Measurements from ENCODE around the gene NRXN3.
"Not testable (repeated sequence)": the region's sequence is repeated elsewhere in the genome, so short reads cannot be mapped to it uniquely, and the experiment has no call there.

The NRXN3 gene

DNA sequence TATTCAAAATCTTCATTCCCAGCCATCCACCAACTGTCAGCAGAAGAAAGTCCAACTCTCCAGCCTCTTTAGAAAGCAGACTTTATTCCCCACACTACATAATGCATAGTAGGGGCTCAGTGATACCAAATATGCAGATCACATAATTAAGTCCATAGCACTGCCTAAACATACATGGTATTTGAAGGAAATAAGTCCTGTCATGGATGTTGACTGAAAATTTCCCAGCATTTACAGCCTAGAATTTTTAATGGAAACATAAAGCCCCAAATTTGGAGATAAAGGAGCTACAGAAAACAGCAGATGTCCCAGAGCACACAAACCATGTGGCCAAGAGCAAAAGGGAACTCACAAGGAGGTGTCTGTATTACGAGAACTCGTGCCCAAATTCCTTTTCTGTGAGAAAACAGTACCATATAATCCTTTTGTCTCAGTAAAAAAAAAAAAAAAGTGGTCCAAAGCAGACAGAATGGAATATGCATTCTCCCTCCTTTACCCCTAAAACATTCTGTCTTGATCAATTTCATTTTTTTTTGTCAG, 920.5 kb downstream of the NRXN3 start:
- Histone ChIP-seq H3K9me3 (replicated peaks in 1 of 11) (no peaks in the 10 kb centered on the region), H3K27me3 (no peaks in the 10 kb centered on the region), H3K27ac (no peak overlapping the region), H3K4me2 (no peak overlapping the region), H3K36me3 (no peaks in the 10 kb centered on the region), H4K20me1 (no peaks in the 10 kb centered on the region), H3K4me1 (no peaks in the 10 kb centered on the region), H3K4me3 (no peak overlapping the region), H3K9ac (no peak overlapping the region)
- no peak for TF ChIP-seq Cebpa-rat (IDR thresholded peaks at IDR 0.05)

- H3K27ac ChIP-seq = no peak overlapping the region
- no peaks in the 10 kb centered on the region for H3K27me3 ChIP-seq
- no peak overlapping the region for H3K4me2 ChIP-seq
- H3K4me1 ChIP-seq = no peaks in the 10 kb centered on the region
- no peaks in the 10 kb centered on the region for H4K20me1 ChIP-seq
- no peak overlapping the region for H3K4me3 ChIP-seq
- H3K9ac ChIP-seq = no peak overlapping the region
- H3K36me3 ChIP-seq = no peaks in the 10 kb centered on the region
- H3K9me3 ChIP-seq (replicated peaks in 1 of 11) = no peaks in the 10 kb centered on the region
- TF ChIP-seq Cebpa-rat (IDR thresholded peaks at IDR 0.05) = no peak
Measured at GRCh38 chr14:79091381-79091963, 921.3 kb downstream of the NRXN3 start.

- Histone ChIP-seq H3K9me3 (replicated peaks in 1 of 11) (no peaks in the 10 kb centered on the region), H3K4me3 (no peak overlapping the region), H3K9ac (no peak overlapping the region), H3K36me3 (no peaks in the 10 kb centered on the region), H4K20me1 (no peaks in the 10 kb centered on the region), H3K4me1 (peaks cover 0 to 9% (median 0%) of the 10 kb centered on the region in 10 experiments; a peak in 4 of 20 replicates), H3K27ac (no peak overlapping the region), H3K27me3 (no peaks in the 10 kb centered on the region), H3K4me2 (no peak overlapping the region)
- TF ChIP-seq Cebpa-rat (IDR thresholded peaks at IDR 0.05) = no peak
Measured at GRCh38 chr14:79093531-79093930, 923.4 kb downstream of the NRXN3 start.

- H3K4me2 ChIP-seq = no peak overlapping the region
- no peaks in the 10 kb centered on the region for H4K20me1 ChIP-seq
- no peak for TF ChIP-seq Cebpa-rat (IDR thresholded peaks at IDR 0.05)
- H3K4me3 ChIP-seq = no peak overlapping the region
- H3K36me3 ChIP-seq = no peaks in the 10 kb centered on the region
- no peaks in the 10 kb centered on the region for H3K9me3 ChIP-seq (replicated peaks in 1 of 11)
- no peak overlapping the region for H3K27ac ChIP-seq
- no peak overlapping the region for H3K9ac ChIP-seq
- H3K27me3 ChIP-seq = no peaks in the 10 kb centered on the region
- H3K4me1 ChIP-seq = peaks cover 0 to 13% (median 0%) of the 10 kb centered on the region in 10 experiments; a peak in 4 of 20 replicates
Measured at GRCh38 chr14:79094951-79095350, 924.8 kb downstream of the NRXN3 start.

DNA sequence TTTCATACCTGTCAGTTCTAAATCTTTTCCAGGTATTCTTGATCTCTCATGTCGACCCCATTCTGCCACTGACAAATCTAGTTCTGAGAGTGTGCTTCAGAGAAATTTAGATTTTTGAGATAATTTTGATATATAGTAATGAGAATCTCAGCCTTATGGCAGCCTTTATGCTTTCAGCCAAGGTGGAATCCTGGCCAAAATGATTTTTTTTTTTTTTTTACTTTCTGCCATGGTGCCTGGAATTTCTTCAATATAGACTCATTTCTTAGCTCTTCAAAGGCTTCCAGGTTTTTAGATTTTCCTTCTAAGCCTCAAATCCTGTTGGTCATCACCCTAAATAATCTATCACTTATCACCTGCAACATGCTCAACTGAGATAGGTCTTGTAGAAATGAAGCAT, 926.6 kb downstream of the NRXN3 start:
- Histone ChIP-seq H3K27ac (no peak overlapping the region), H3K27me3 (no peaks in the 10 kb centered on the region), H3K9ac (no peak overlapping the region), H3K4me2 (no peak overlapping the region), H3K36me3 (no peaks in the 10 kb centered on the region), H3K4me3 (no peak overlapping the region), H3K4me1 (peaks cover 7 to 27% (median 10%) of the 10 kb centered on the region in 10 experiments), H4K20me1 (no peaks in the 10 kb centered on the region), H3K9me3 (replicated peaks in 1 of 11) (no peaks in the 10 kb centered on the region)
- no peak for TF ChIP-seq Cebpa-rat (IDR thresholded peaks at IDR 0.05)

DNA sequence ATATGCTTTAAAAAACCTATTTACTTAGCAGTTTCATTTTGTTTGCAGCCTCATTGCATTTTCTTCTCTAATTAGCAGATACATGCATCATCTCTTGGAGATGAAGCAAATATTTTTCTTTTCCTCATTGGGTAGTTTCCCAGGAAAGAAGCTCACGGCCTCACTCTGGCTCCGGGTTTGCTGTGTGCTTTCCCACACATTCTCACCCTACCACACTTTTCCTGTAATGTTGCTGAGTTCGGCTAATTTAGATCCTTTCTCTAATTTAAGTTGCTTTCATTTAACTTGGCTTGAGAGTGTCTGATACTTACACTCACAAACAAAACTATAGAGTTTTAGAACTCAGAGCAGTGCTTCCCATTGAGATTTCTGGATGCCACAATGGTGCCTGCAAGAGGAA, 928.2 kb downstream of the NRXN3 start:
- Histone ChIP-seq H3K9ac (no peak overlapping the region), H4K20me1 (no peaks in the 10 kb centered on the region), H3K36me3 (no peaks in the 10 kb centered on the region), H3K27me3 (no peaks in the 10 kb centered on the region), H3K9me3 (replicated peaks in 1 of 11) (no peaks in the 10 kb centered on the region), H3K27ac (no peak overlapping the region), H3K4me3 (no peak overlapping the region), H3K4me2 (peak overlapping the region in 2 of 11 experiments; percentile 30 to 47; a peak in 4 of 22 replicates), H3K4me1 (peaks cover 7 to 27% (median 10%) of the 10 kb centered on the region in 10 experiments)
- TF ChIP-seq Cebpa-rat (IDR thresholded peaks at IDR 0.05) = no peak

DNA sequence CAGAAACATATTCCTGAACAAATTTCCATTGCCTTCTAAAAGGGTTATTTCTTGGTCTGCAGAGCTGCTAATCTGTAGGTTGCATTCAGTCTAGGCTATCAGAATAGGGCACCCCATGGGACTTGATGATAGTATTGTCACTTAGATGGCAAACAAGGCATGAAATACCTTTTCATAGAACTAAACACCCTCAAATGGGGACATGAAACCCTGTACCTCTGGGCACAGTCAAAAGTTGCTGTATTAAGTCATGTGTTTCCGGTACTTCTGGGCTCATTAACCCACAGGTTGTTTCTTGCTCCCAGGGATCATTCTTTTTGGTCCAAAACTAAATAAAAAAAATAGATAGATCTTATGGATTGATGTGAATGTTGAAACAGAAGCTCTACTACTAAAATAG, 930.4 kb downstream of the NRXN3 start:
- no peak overlapping the region for H3K9ac ChIP-seq
- H3K9me3 ChIP-seq (replicated peaks in 1 of 11) = no peaks in the 10 kb centered on the region
- H4K20me1 ChIP-seq = no peaks in the 10 kb centered on the region

DNA sequence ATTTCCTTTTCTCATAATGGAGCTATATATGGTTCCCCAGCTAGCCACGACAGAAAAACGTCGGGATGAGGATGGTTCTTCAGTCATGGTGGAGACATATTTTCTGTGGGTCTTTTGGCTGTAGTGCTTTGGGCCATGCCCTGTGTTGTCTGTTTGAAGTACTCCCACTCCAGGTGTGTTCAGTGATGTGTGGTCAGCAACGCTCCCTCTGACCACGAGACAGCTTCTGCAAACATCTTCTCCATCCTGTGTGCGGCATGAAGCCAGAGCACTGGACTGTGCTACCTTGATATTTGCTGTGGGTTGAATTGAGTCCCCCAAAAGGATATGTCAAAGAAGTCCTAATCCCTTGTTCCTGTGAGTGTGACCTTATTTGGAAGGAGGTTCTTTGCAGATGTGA, 931.2 kb downstream of the NRXN3 start:
- Histone ChIP-seq H3K9me3 (replicated peaks in 1 of 11) (no peaks in the 10 kb centered on the region), H3K27ac (no peak overlapping the region), H4K20me1 (no peaks in the 10 kb centered on the region), H3K4me3 (no peak overlapping the region), H3K4me1 (peaks cover 7 to 27% (median 10%) of the 10 kb centered on the region in 10 experiments), H3K9ac (no peak overlapping the region), H3K27me3 (no peaks in the 10 kb centered on the region), H3K36me3 (no peaks in the 10 kb centered on the region), H3K4me2 (peak overlapping the region; percentile 28 to 71 (median 65); a peak in 20 of 22 replicates)
- no peak for TF ChIP-seq Cebpa-rat (IDR thresholded peaks at IDR 0.05)

More for the DNA sequence above, 930.4 kb downstream of the NRXN3 start:
- Histone ChIP-seq H3K4me2 (peak overlapping the region in 5 of 11 experiments; percentile 65 to 71 (median 67); a peak in 9 of 22 replicates), H3K36me3 (no peaks in the 10 kb centered on the region), H3K4me1 (peaks cover 7 to 27% (median 10%) of the 10 kb centered on the region in 10 experiments), H3K27ac (no peak overlapping the region), H3K4me3 (no peak overlapping the region), H3K27me3 (no peaks in the 10 kb centered on the region)
- no peak for TF ChIP-seq Cebpa-rat (IDR thresholded peaks at IDR 0.05)

GRCh38 chr14:79103764-79104163, 933.6 kb downstream of the NRXN3 start:
- H3K36me3 ChIP-seq = no peaks in the 10 kb centered on the region
- no peak overlapping the region for H3K4me3 ChIP-seq
- H3K27me3 ChIP-seq = no peaks in the 10 kb centered on the region
- peaks cover 7 to 18% (median 10%) of the 10 kb centered on the region in 10 experiments for H3K4me1 ChIP-seq
- no peaks in the 10 kb centered on the region for H4K20me1 ChIP-seq
- no peaks in the 10 kb centered on the region for H3K9me3 ChIP-seq (replicated peaks in 1 of 11)
- H3K9ac ChIP-seq = no peak overlapping the region
- H3K4me2 ChIP-seq = no peak overlapping the region
- no peak overlapping the region for H3K27ac ChIP-seq
- no peak for TF ChIP-seq Cebpa-rat (IDR thresholded peaks at IDR 0.05)

DNA sequence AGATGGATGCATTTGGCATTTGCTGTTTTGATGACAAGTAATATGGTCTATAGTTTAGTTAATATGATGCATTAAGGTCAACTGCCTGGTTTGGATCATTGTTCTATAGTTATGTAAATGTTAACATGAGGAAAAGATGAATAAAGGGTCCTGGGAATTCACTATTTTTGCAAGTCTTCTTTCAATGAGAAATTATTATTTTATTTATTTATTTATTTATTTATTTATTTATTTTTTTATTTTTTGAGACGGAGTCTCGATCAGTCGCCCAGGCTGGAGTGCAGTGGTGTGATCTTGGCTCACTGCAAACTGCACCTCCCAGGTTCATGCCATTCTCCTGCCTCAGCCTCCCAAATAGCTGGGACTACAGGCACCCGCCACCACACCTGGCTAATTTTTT, 940.4 kb downstream of the NRXN3 start:
- not testable (repeated sequence) for H3K4me2 ChIP-seq; H3K9ac ChIP-seq; H4K20me1 ChIP-seq; H3K27ac ChIP-seq; H3K9me3 ChIP-seq (replicated peaks in 1 of 11); H3K4me3 ChIP-seq; H3K36me3 ChIP-seq; H3K27me3 ChIP-seq; H3K4me1 ChIP-seq

Measured in BLaER1 treated with 17β-estradiol and CSF1 and Interleukin-3, amounts not matched to agents 10 nM and 100 nM (cell line).